Osteocyte (in vitro differentiated cells): ENCODE data around the gene ITGB8. TPM values are rescaled to one million over a fixed set of nuclear protein-coding genes. Genes with fewer than 3 reads are reported as not detected.

ENCODE experiments used
- DNase-seq: peaks from one replicate; pipeline ENCODE4 v3.0.0; 2021; ENCODE audit warnings: mixed read lengths; ENCODE audit not compliant: unreplicated experiment; ENCODE audit errors: extremely low spot score
- H3K27ac Mint-ChIP-seq: one replicate; pipeline ENCODE4 v1.8.0; 2021; ENCODE audit warnings: mild to moderate bottlenecking, mixed read lengths; ENCODE audit not compliant: unreplicated experiment
- H3K27me3 Mint-ChIP-seq: one replicate; pipeline ENCODE4 v1.8.0; 2021; ENCODE audit warnings: mixed read lengths; ENCODE audit not compliant: unreplicated experiment
- H3K36me3 Mint-ChIP-seq: one replicate; pipeline ENCODE4 v1.8.0; 2021; ENCODE audit warnings: mixed read lengths; ENCODE audit not compliant: unreplicated experiment
- H3K4me1 Mint-ChIP-seq: one replicate; pipeline ENCODE4 v1.8.0; 2021; ENCODE audit warnings: mixed read lengths; ENCODE audit not compliant: unreplicated experiment
- H3K4me3 Mint-ChIP-seq: one replicate; pipeline ENCODE4 v1.8.0; 2021; ENCODE audit warnings: mild to moderate bottlenecking, moderate library complexity, mixed read lengths; ENCODE audit not compliant: unreplicated experiment
- H3K9me3 Mint-ChIP-seq: one replicate; pipeline ENCODE4 v1.8.0; 2021; ENCODE audit warnings: mixed read lengths; ENCODE audit not compliant: unreplicated experiment
- CTCF ChIP-seq: fragments of 200-600 bp; sonication (generic); IDR thresholded peaks from 2 replicates; pipeline ENCODE4 v1.5.0; 2021; ENCODE audit warnings: antibody characterized with exemption, mild to moderate bottlenecking, moderate library complexity
- total RNA-seq: library from RNA; stranded (reverse); gene quantifications from 2 replicates; pipeline ENCODE4 v1.2.1, GENCODE V29; 2021

Gene ITGB8
- total RNA-seq, 1 donor from 2014 or later = 2.4 TPM

GRCh38 chr7:20312562-20312961 lies 18.1 kb upstream of the ITGB8 start:
- no peak for TF ChIP-seq CTCF
- no peak for DNase-seq
- Mint-ChIP-seq H3K9me3 (no peaks in the 10 kb centered on the region), H3K27ac (no peak overlapping the region), H3K36me3 (no peaks in the 10 kb centered on the region), H3K27me3 (no peaks in the 10 kb centered on the region), H3K4me1 (peaks cover 6% of the 10 kb centered on the region), H3K4me3 (no peak overlapping the region)

GRCh38 chr7:20313626-20314025 lies 17.1 kb upstream of the ITGB8 start:
- no peak for TF ChIP-seq CTCF
- Mint-ChIP-seq H3K9me3 (no peaks in the 10 kb centered on the region), H3K4me3 (no peak overlapping the region)

GRCh38 chr7:20314198-20314597 lies 16.5 kb upstream of the ITGB8 start:
- Mint-ChIP-seq H3K27ac (no peak overlapping the region), H3K27me3 (no peaks in the 10 kb centered on the region), H3K9me3 (no peaks in the 10 kb centered on the region), H3K4me1 (peaks cover 6% of the 10 kb centered on the region), H3K36me3 (no peaks in the 10 kb centered on the region), H3K4me3 (no peak overlapping the region)
- no peak for DNase-seq
- no peak for TF ChIP-seq CTCF

More at GRCh38 chr7:20313626-20314025, 17.1 kb upstream of the ITGB8 start:
- DNase-seq = no peak
- H3K36me3 Mint-ChIP-seq = no peaks in the 10 kb centered on the region
- H3K27me3 Mint-ChIP-seq = no peaks in the 10 kb centered on the region
- H3K4me1 Mint-ChIP-seq = peaks cover 6% of the 10 kb centered on the region
- no peak overlapping the region for H3K27ac Mint-ChIP-seq

GRCh38 chr7:20316706-20317105 lies 14.0 kb upstream of the ITGB8 start:
- Mint-ChIP-seq H3K36me3 (no peaks in the 10 kb centered on the region), H3K27ac (no peak overlapping the region), H3K4me3 (no peak overlapping the region), H3K4me1 (peaks cover 6% of the 10 kb centered on the region), H3K9me3 (no peaks in the 10 kb centered on the region), H3K27me3 (no peaks in the 10 kb centered on the region)
- no peak for DNase-seq
- TF ChIP-seq CTCF = no peak

- H3K27ac Mint-ChIP-seq = no peak overlapping the region
- H3K9me3 Mint-ChIP-seq = no peaks in the 10 kb centered on the region
- no peak for TF ChIP-seq CTCF
- H3K4me3 Mint-ChIP-seq = no peak overlapping the region
- no peak for DNase-seq
- H3K36me3 Mint-ChIP-seq = no peaks in the 10 kb centered on the region
- H3K4me1 Mint-ChIP-seq = peaks cover 6% of the 10 kb centered on the region
- H3K27me3 Mint-ChIP-seq = no peaks in the 10 kb centered on the region
These were observed 13.3 kb upstream of the ITGB8 start for GRCh38 chr7:20317413-20317812.
